Liver (tissue), 3 donors: ENCODE data around the gene ATF2.

Source experiments
- CTCF ChIP-seq: fragments of 150-350 bp; IDR thresholded peaks from 2 replicates; pipeline ENCODE4 v1.5.1; 2017; ENCODE audit warnings: improper control_type of control experiment, low read depth, low read length; ENCODE audit not compliant: missing input control
- EGR1 ChIP-seq, 2 donors: IDR thresholded peaks; 2 replicates each; pipeline ENCODE4 v1.6.1; 2016 to 2018; ENCODE audit warnings: antibody characterized with exemption in 2 of 2, low read depth in 2 of 2
- FOXA1 ChIP-seq: IDR thresholded peaks from 2 replicates; pipeline ENCODE4 v1.6.1; 2016; ENCODE audit warnings: antibody characterized with exemption
- JUND ChIP-seq, 2 donors: IDR thresholded peaks; 2 replicates each; pipeline ENCODE4 v1.6.1; 2016; ENCODE audit warnings: antibody characterized with exemption in 2 of 2
- MAX ChIP-seq: IDR thresholded peaks from 2 replicates; pipeline ENCODE4 v1.6.1; 2016; ENCODE audit warnings: antibody characterized with exemption
- NR2F2 ChIP-seq: IDR thresholded peaks from 2 replicates; pipeline ENCODE4 v1.6.1; 2016; ENCODE audit warnings: antibody characterized with exemption
- RAD21 ChIP-seq, 2 donors: IDR thresholded peaks; 2 replicates each; pipeline ENCODE4 v1.6.1; 2016; ENCODE audit warnings: antibody characterized with exemption in 2 of 2, mild to moderate bottlenecking in 2 of 2
- REST ChIP-seq: IDR thresholded peaks from 2 replicates; pipeline ENCODE4 v1.6.1; 2016; ENCODE audit warnings: antibody characterized with exemption, mild to moderate bottlenecking
- RXRA ChIP-seq, 2 donors: IDR thresholded peaks; 2 replicates each; pipeline ENCODE4 v1.6.1; 2017 to 2018; ENCODE audit warnings: antibody characterized with exemption in 2 of 2, mild to moderate bottlenecking in 1 of 2
- TAF1 ChIP-seq: conservative IDR thresholded peaks from 2 replicates; pipeline ENCODE4 v1.6.1; 2016; ENCODE audit warnings: antibody characterized with exemption, mild to moderate bottlenecking
- YY1 ChIP-seq: IDR thresholded peaks from 2 replicates; pipeline ENCODE4 v1.6.1; 2016; ENCODE audit warnings: antibody characterized with exemption, mild to moderate bottlenecking
- TF ChIP-seq, protein P1 (sequence below): IDR thresholded peaks from 2 replicates; pipeline ENCODE4 v1.6.1; 2016; ENCODE audit warnings: antibody characterized with exemption
- donor health status: healthy.
- donor health status: healthy.

DNA sequence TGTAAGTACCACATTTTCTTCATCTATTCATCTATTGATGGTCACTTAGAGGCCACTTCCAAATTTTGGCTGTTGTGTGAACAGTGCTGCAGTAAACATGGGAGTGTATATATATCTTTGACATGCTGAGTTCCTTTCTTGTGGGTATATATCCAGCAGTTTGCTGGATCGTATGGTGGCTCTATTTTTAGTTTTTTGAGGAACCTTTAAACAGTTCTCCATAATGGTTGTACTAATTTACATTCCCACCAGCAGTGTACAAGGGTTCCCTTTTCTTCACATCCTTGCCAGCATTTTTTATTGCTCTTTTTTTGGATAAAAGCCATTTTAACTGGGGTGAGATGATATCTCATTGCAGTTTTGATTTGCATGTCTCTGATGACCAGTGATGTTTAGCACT lies 20.8 kb upstream of the ATF2 start:
- TF ChIP-seq CTCF (no peak), JUND (IDR thresholded peaks at IDR 0.05) (no peak), NR2F2 (no peak), REST (no peak), FOXA1 (no peak), MAX (no peak), RAD21 (IDR thresholded peaks at IDR 0.05) (no peak), EGR1 (IDR thresholded peaks at IDR 0.05; ENCODE audit: low read depth in 2 of 2) (no peak), YY1 (no peak), RXRA (IDR thresholded peaks at IDR 0.05) (no peak), TAF1 (no peak)
- TF ChIP-seq, protein P1, sequence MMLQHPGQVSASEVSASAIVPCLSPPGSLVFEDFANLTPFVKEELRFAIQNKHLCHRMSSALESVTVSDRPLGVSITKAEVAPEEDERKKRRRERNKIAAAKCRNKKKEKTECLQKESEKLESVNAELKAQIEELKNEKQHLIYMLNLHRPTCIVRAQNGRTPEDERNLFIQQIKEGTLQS, result no peak
